SJSA1 (cell line): ENCODE measurements around the gene LDHB. TPM values are rescaled to one million over a fixed set of nuclear protein-coding genes. Genes with fewer than 3 reads are reported as not detected.

ENCODE experiments used
- DNase-seq, 2 experiments: peaks; one replicate each; pipeline ENCODE4 v3.0.0-alpha.2; 2015 to 2020; ENCODE audit warnings: low spot score in 2 of 2, low read depth in 1 of 2
- H3K27ac ChIP-seq: fragments of 250-450 bp; sonication (Bioruptor Pico); 2 replicates; pipeline ENCODE4 v1.5.1; 2020; ENCODE audit warnings: mild to moderate bottlenecking, moderate library complexity
- H3K27me3 ChIP-seq: fragments of 250-450 bp; sonication (Bioruptor Pico); replicated peaks from 2 replicates; pipeline ENCODE4 v1.5.1; 2020; ENCODE audit warnings: mild to moderate bottlenecking, moderate library complexity
- H3K36me3 ChIP-seq: fragments of 250-450 bp; sonication (Bioruptor Pico); 2 replicates; pipeline ENCODE4 v1.5.1; 2020; ENCODE audit warnings: mild to moderate bottlenecking
- H3K4me1 ChIP-seq: fragments of 250-450 bp; sonication (Bioruptor Pico); replicated peaks from 2 replicates; pipeline ENCODE4 v1.6.1; 2021; ENCODE audit warnings: mild to moderate bottlenecking
- H3K4me3 ChIP-seq: fragments of 250-450 bp; sonication (Bioruptor Pico); 2 replicates; pipeline ENCODE4 v1.5.1; 2020; ENCODE audit warnings: mild to moderate bottlenecking
- H3K9me3 ChIP-seq: fragments of 250-450 bp; sonication (Bioruptor Pico); replicated peaks from 2 replicates; pipeline ENCODE4 v1.5.1; 2020; ENCODE audit warnings: mild to moderate bottlenecking
- total RNA-seq: library from RNA; depleted of rRNA; stranded (reverse); fragments of >200 nt; shearing (Covaris generic); gene quantifications from 2 replicates; pipeline ENCODE4 v1.2.3, GENCODE V29; 2014; rRNA removed

LDHB gene
- total RNA-seq, result 805 and 1,116 TPM in 2 replicates

- Histone ChIP-seq H3K27ac (peak within 1 kb of the TSS; percentile 61), H3K36me3 (peaks cover 32% of the 10 kb centered on the region), H3K4me3 (peak within 1 kb of the TSS; percentile 66), H3K9me3 (no peaks in the 10 kb centered on the region), H3K4me1 (0 out of 2 replicates have a peak, but pooled peaks cover 3% of the 10 kb centered on the region), H3K27me3 (no peaks in the 10 kb centered on the region)
- DNase-seq, result peak; percentile 93 to 97
These were observed at the start of gene LDHB for GRCh38 chr12:21657326-21658077. LDHB (minus strand) TSS chr12:21657842; CDS start chr12:21654671, 3,171 bp downstream.

- no peak for DNase-seq
- Histone ChIP-seq H3K4me3 (no peak overlapping the region), H3K27me3 (no peaks in the 10 kb centered on the region), H3K9me3 (no peaks in the 10 kb centered on the region), H3K36me3 (no peaks in the 10 kb centered on the region), H3K27ac (no peak overlapping the region), H3K4me1 (no peaks in the 10 kb centered on the region)
These were observed 47.2 kb upstream of the LDHB start for GRCh38 chr12:21704847-21705246.

- Histone ChIP-seq H3K27me3 (no peaks in the 10 kb centered on the region; the same call in 1 of the 2 replicates), H3K4me3 (no peak overlapping the region), H3K36me3 (no peaks in the 10 kb centered on the region), H3K4me1 (no peaks in the 10 kb centered on the region), H3K27ac (no peak overlapping the region), H3K9me3 (no peaks in the 10 kb centered on the region)
- no peak for DNase-seq
These were observed 42.2 kb upstream of the LDHB start for GRCh38 chr12:21699851-21700250.

- no peaks in the 10 kb centered on the region for H3K9me3 ChIP-seq
- no peaks in the 10 kb centered on the region for H3K36me3 ChIP-seq
- no peaks in the 10 kb centered on the region for H3K4me1 ChIP-seq
- no peak overlapping the region for H3K4me3 ChIP-seq
- DNase-seq, result peak in 1 of 2 experiments; percentile 25
- no peak overlapping the region for H3K27ac ChIP-seq
- no peaks in the 10 kb centered on the region; the same call in 1 of the 2 replicates for H3K27me3 ChIP-seq
These were observed 40.4 kb upstream of the LDHB start for GRCh38 chr12:21697904-21698630.

GRCh38 chr12:21696625-21697024 is 39.0 kb upstream of the LDHB start:
- no peak overlapping the region for H3K27ac ChIP-seq
- no peak overlapping the region for H3K4me3 ChIP-seq
- no peaks in the 10 kb centered on the region; the same call in 1 of the 2 replicates for H3K27me3 ChIP-seq
- H3K9me3 ChIP-seq, result no peaks in the 10 kb centered on the region
- H3K36me3 ChIP-seq, result no peaks in the 10 kb centered on the region
- no peaks in the 10 kb centered on the region for H3K4me1 ChIP-seq
- DNase-seq, result no peak

GRCh38 chr12:21695986-21696385 is 38.3 kb upstream of the LDHB start:
- peak in 1 of 2 experiments; percentile 10 for DNase-seq
- H3K27ac ChIP-seq, result peak overlapping the region; percentile 10; the same call in 1 of the 2 replicates
- H3K4me3 ChIP-seq, result no peak overlapping the region
- H3K9me3 ChIP-seq, result no peaks in the 10 kb centered on the region
- no peaks in the 10 kb centered on the region for H3K36me3 ChIP-seq
- H3K4me1 ChIP-seq, result no peaks in the 10 kb centered on the region
- no peaks in the 10 kb centered on the region; the same call in 1 of the 2 replicates for H3K27me3 ChIP-seq

GRCh38 chr12:21694660-21695059 is 37.0 kb upstream of the LDHB start:
- Histone ChIP-seq H3K4me3 (no peak overlapping the region), H3K27me3 (no peaks in the 10 kb centered on the region; the same call in 1 of the 2 replicates), H3K9me3 (no peaks in the 10 kb centered on the region), H3K4me1 (no peaks in the 10 kb centered on the region), H3K36me3 (no peaks in the 10 kb centered on the region), H3K27ac (no peak overlapping the region)
- no peak for DNase-seq

GRCh38 chr12:21691515-21691914 is 33.9 kb upstream of the LDHB start:
- Histone ChIP-seq H3K36me3 (no peaks in the 10 kb centered on the region), H3K4me3 (no peak overlapping the region), H3K27ac (no peak overlapping the region), H3K27me3 (no peaks in the 10 kb centered on the region), H3K4me1 (no peaks in the 10 kb centered on the region), H3K9me3 (no peaks in the 10 kb centered on the region)
- DNase-seq, result no peak

- no peaks in the 10 kb centered on the region for H3K4me1 ChIP-seq
- H3K9me3 ChIP-seq, result no peaks in the 10 kb centered on the region
- H3K27me3 ChIP-seq, result no peaks in the 10 kb centered on the region
- no peak for DNase-seq
- H3K36me3 ChIP-seq, result no peaks in the 10 kb centered on the region
- no peak overlapping the region for H3K27ac ChIP-seq
- H3K4me3 ChIP-seq, result no peak overlapping the region
These were observed 33.2 kb upstream of the LDHB start for GRCh38 chr12:21690704-21691368.

GRCh38 chr12:21683115-21683514 is 25.5 kb upstream of the LDHB start:
- H3K36me3 ChIP-seq, result no peaks in the 10 kb centered on the region

GRCh38 chr12:21678959-21679358 is 21.3 kb upstream of the LDHB start:
- Histone ChIP-seq H3K36me3 (no peaks in the 10 kb centered on the region), H3K9me3 (no peaks in the 10 kb centered on the region), H3K4me1 (no peaks in the 10 kb centered on the region), H3K4me3 (no peak overlapping the region), H3K27ac (no peak overlapping the region), H3K27me3 (peaks cover 4% of the 10 kb centered on the region; the same call in 1 of the 2 replicates)
- DNase-seq, result no peak

More at GRCh38 chr12:21683115-21683514, 25.5 kb upstream of the LDHB start:
- Histone ChIP-seq H3K4me3 (no peak overlapping the region), H3K4me1 (no peaks in the 10 kb centered on the region), H3K9me3 (no peaks in the 10 kb centered on the region), H3K27me3 (no peaks in the 10 kb centered on the region), H3K27ac (no peak overlapping the region)
- no peak for DNase-seq

- DNase-seq, result no peak
- Histone ChIP-seq H3K4me3 (no peak overlapping the region), H3K36me3 (no peaks in the 10 kb centered on the region), H3K9me3 (no peaks in the 10 kb centered on the region), H3K4me1 (no peaks in the 10 kb centered on the region), H3K27me3 (peaks cover 4% of the 10 kb centered on the region; the same call in 1 of the 2 replicates), H3K27ac (no peak overlapping the region)
These were observed 20.1 kb upstream of the LDHB start for GRCh38 chr12:21677622-21678277.

GRCh38 chr12:21677204-21677603 is 19.6 kb upstream of the LDHB start:
- H3K36me3 ChIP-seq, result no peaks in the 10 kb centered on the region
- peaks cover 4% of the 10 kb centered on the region; the same call in 1 of the 2 replicates for H3K27me3 ChIP-seq
- no peak overlapping the region for H3K4me3 ChIP-seq
- no peaks in the 10 kb centered on the region for H3K4me1 ChIP-seq
- no peak overlapping the region for H3K27ac ChIP-seq
- H3K9me3 ChIP-seq, result no peaks in the 10 kb centered on the region
- DNase-seq, result no peak
